Neural cell (in vitro differentiated cells): ENCODE results near the gene ADGRL3. TPM values are rescaled to one million over a fixed set of nuclear protein-coding genes. Genes with fewer than 3 reads are reported as not detected.

Source experiments
- H2AFZ ChIP-seq: fragments of 200-600, 300-800 bp; sonication (generic), shearing (Covaris generic); 2 replicates; pipeline ENCODE4 v1.6.0; 2014; ENCODE audit warnings: low read depth, mild to moderate bottlenecking, antibody characterized with exemption, low read length, moderate library complexity
- H3F3A ChIP-seq: fragments of 200-600 bp; shearing (Covaris generic); 2 replicates; pipeline ENCODE4 v1.6.1; 2016; ENCODE audit warnings: mild to moderate bottlenecking, moderate library complexity, mixed read lengths, antibody characterized with exemption, low read length; ENCODE audit not compliant: insufficient read depth, poor library complexity, severe bottlenecking
- H3K27ac ChIP-seq: fragments of 200-600, 300-800 bp; sonication (generic), shearing (Covaris generic); 2 replicates; pipeline ENCODE4 v1.5.1; 2014; ENCODE audit warnings: mild to moderate bottlenecking, low read length, moderate library complexity
- H3K27me3 ChIP-seq: fragments of 300-800, 200-600 bp; sonication (generic), shearing (Covaris generic); 2 replicates; pipeline ENCODE4 v1.6.0; 2014; ENCODE audit warnings: mild to moderate bottlenecking, low read depth, low read length, moderate library complexity; ENCODE audit not compliant: insufficient read depth
- H3K36me3 ChIP-seq: fragments of 300-800, 200-600 bp; sonication (generic), shearing (Covaris generic); 2 replicates; pipeline ENCODE4 v1.5.1; 2014; ENCODE audit warnings: mild to moderate bottlenecking, antibody characterized with exemption, low read length, moderate library complexity; ENCODE audit not compliant: insufficient read depth
- H3K4me2 ChIP-seq: fragments of 300-800, 200-600 bp; sonication (generic), shearing (Covaris generic); 2 replicates; pipeline ENCODE4 v1.6.0; 2014; ENCODE audit warnings: mild to moderate bottlenecking, low read length
- H3K4me3 ChIP-seq: fragments of 300-800, 200-600 bp; sonication (generic), shearing (Covaris generic); 2 replicates; pipeline ENCODE4 v1.5.1; 2014; ENCODE audit warnings: mild to moderate bottlenecking, low read length, moderate library complexity
- H3K79me2 ChIP-seq: fragments of 200-600 bp; shearing (Covaris generic); replicated peaks from 2 replicates; pipeline ENCODE4 v1.6.0; 2014; ENCODE audit warnings: mild to moderate bottlenecking, low read length, moderate library complexity; ENCODE audit not compliant: insufficient read depth
- H3K9ac ChIP-seq: fragments of 300-800, 200-600 bp; sonication (generic), shearing (Covaris generic); 2 replicates; pipeline ENCODE4 v1.6.1; 2016; ENCODE audit warnings: mild to moderate bottlenecking, low read length, mixed read lengths
- H3K9me2 ChIP-seq: fragments of 200-600 bp; shearing (Covaris generic); 2 replicates; pipeline ENCODE4 v1.6.1; 2016; ENCODE audit warnings: mild to moderate bottlenecking, low read length, mixed read lengths; ENCODE audit not compliant: insufficient read depth
- H3K9me3 ChIP-seq: fragments of 200-600, 300-800 bp; sonication (generic), shearing (Covaris generic); 2 replicates; pipeline ENCODE4 v1.6.1; 2016; ENCODE audit warnings: mild to moderate bottlenecking, mixed run types, low read length, moderate library complexity, mixed read lengths
- H4K20me1 ChIP-seq: fragments of 200-600 bp; shearing (Covaris generic); 2 replicates; pipeline ENCODE4 v1.6.1; 2016; ENCODE audit warnings: mild to moderate bottlenecking, mixed run types; ENCODE audit not compliant: insufficient read depth
- CTCF ChIP-seq: fragments of 450-650 bp; IDR thresholded peaks from 2 replicates; pipeline ENCODE4 v1.5.1; 2014; ENCODE audit warnings: antibody characterized with exemption, mild to moderate bottlenecking, moderate library complexity; ENCODE audit not compliant: poor library complexity, severe bottlenecking
- EP300 ChIP-seq: fragments of 450-650 bp; conservative IDR thresholded peaks from 2 replicates; pipeline ENCODE4 v1.6.1; 2014; ENCODE audit warnings: antibody characterized with exemption, mild to moderate bottlenecking, moderate library complexity; ENCODE audit not compliant: poor library complexity, severe bottlenecking
- EZH2 ChIP-seq: fragments of 200-600, 300-800 bp; shearing (Covaris generic), sonication (generic); IDR thresholded peaks from 2 replicates; pipeline ENCODE4 v1.6.1; 2014; ENCODE audit warnings: antibody characterized with exemption, low read length, borderline replicate concordance, mild to moderate bottlenecking; ENCODE audit not compliant: insufficient read depth, poor library complexity, severe bottlenecking
- MXI1 ChIP-seq: fragments of 450-650 bp; conservative IDR thresholded peaks from 2 replicates; pipeline ENCODE4 v1.6.1; 2014; ENCODE audit warnings: antibody characterized with exemption, mild to moderate bottlenecking; ENCODE audit not compliant: poor library complexity, severe bottlenecking
- POLR2AphosphoS5 ChIP-seq: IDR thresholded peaks from 2 replicates; pipeline ENCODE4 v1.6.1; 2012
- RAD21 ChIP-seq: fragments of 450-650 bp; conservative IDR thresholded peaks from 2 replicates; pipeline ENCODE4 v1.6.1; 2014; ENCODE audit warnings: antibody characterized with exemption, mild to moderate bottlenecking, moderate library complexity
- REST ChIP-seq: IDR thresholded peaks from 2 replicates; pipeline ENCODE4 v1.6.1; 2012; ENCODE audit warnings: borderline replicate concordance
- SMC3 ChIP-seq: fragments of 450-650 bp; conservative IDR thresholded peaks from 2 replicates; pipeline ENCODE4 v1.6.1; 2014; ENCODE audit warnings: antibody characterized with exemption, mild to moderate bottlenecking, moderate library complexity; ENCODE audit not compliant: poor library complexity
- TAF1 ChIP-seq: IDR thresholded peaks from 2 replicates; pipeline ENCODE4 v1.6.1; 2012; ENCODE audit warnings: low read depth
- polyA plus RNA-seq: library from polyadenylated mRNA; depleted of rRNA; stranded (reverse); fragments of >200 nt; gene quantifications from 2 replicates; pipeline ENCODE4 v1.2.3, GENCODE V29; 2014

The ADGRL3 gene
- polyA plus RNA-seq, 1 donor from 2014 or later, result 99.4 TPM

GRCh38 chr4:61528595-61528994 is 328.5 kb downstream of the ADGRL3 start:
- no peaks in the 10 kb centered on the region for H3K9me2 ChIP-seq
- no peak overlapping the region for H3K9ac ChIP-seq
- TF ChIP-seq EP300, result no peak
- TF ChIP-seq EZH2, result no peak
- TF ChIP-seq SMC3, result no peak
- TF ChIP-seq MXI1, result no peak
- TF ChIP-seq CTCF, result no peak
- no peak for TF ChIP-seq RAD21
- TF ChIP-seq REST, result no peak
- TF ChIP-seq TAF1, result no peak
- no peak for TF ChIP-seq POLR2AphosphoS5
- no peaks in the 10 kb centered on the region for H3K36me3 ChIP-seq
- H3K4me2 ChIP-seq, result no peak overlapping the region
- H3K27me3 ChIP-seq, result no peaks in the 10 kb centered on the region
- H3K4me3 ChIP-seq, result no peak overlapping the region
- H3K9me3 ChIP-seq, result no peaks in the 10 kb centered on the region
- no peak overlapping the region for H3K27ac ChIP-seq
- H3K79me2 ChIP-seq, result peaks cover 3% of the 10 kb centered on the region
- no peaks in the 10 kb centered on the region for H4K20me1 ChIP-seq
- no peak overlapping the region for H2AFZ ChIP-seq
- no peaks in the 10 kb centered on the region for H3F3A ChIP-seq

GRCh38 chr4:61531188-61531587 is 331.1 kb downstream of the ADGRL3 start:
- no peaks in the 10 kb centered on the region for H3K36me3 ChIP-seq
- H3K9me3 ChIP-seq, result no peaks in the 10 kb centered on the region
- H3K9me2 ChIP-seq, result no peaks in the 10 kb centered on the region
- no peaks in the 10 kb centered on the region for H4K20me1 ChIP-seq
- no peak overlapping the region for H3K27ac ChIP-seq
- no peak overlapping the region for H3K4me2 ChIP-seq
- H2AFZ ChIP-seq, result no peak overlapping the region
- no peaks in the 10 kb centered on the region for H3F3A ChIP-seq
- no peak overlapping the region for H3K4me3 ChIP-seq
- H3K9ac ChIP-seq, result no peak overlapping the region
- peaks cover 10% of the 10 kb centered on the region for H3K79me2 ChIP-seq
- H3K27me3 ChIP-seq, result no peaks in the 10 kb centered on the region
- TF ChIP-seq REST (no peak), POLR2AphosphoS5 (no peak), MXI1 (no peak), EP300 (no peak), SMC3 (no peak), EZH2 (no peak), RAD21 (no peak), CTCF (no peak), TAF1 (no peak)
